Measurements from ENCODE around the gene SEC61A2.

SEC61A2 gene

GRCh38 chr10:12150163-12150562, 20.7 kb downstream of the SEC61A2 start:
- Histone ChIP-seq H3K4me1 (no peaks in the 10 kb centered on the region), H3K27me3 (no peaks in the 10 kb centered on the region), H3K4me3 (ENCODE audit: low read depth, low read length) (no peak overlapping the region), H3K9me3 (no peaks in the 10 kb centered on the region), H3K36me3 (no peaks in the 10 kb centered on the region)
- TF ChIP-seq CTCF (IDR thresholded peaks at IDR 0.05; ENCODE audit: low read depth, low read length): no peak
- DNase-seq: no peak

- TF ChIP-seq CTCF (IDR thresholded peaks at IDR 0.05; ENCODE audit: low read depth, low read length): no peak
- Histone ChIP-seq H3K9me3 (no peaks in the 10 kb centered on the region), H3K4me3 (ENCODE audit: low read depth, low read length) (no peak overlapping the region), H3K36me3 (no peaks in the 10 kb centered on the region), H3K4me1 (no peaks in the 10 kb centered on the region), H3K27me3 (no peaks in the 10 kb centered on the region)
- DNase-seq: no peak
Observed at GRCh38 chr10:12154516-12154915, 25.0 kb downstream of the SEC61A2 start.

GRCh38 chr10:12156367-12157123, 27.1 kb downstream of the SEC61A2 start:
- Histone ChIP-seq H3K9me3 (no peaks in the 10 kb centered on the region), H3K4me3 (ENCODE audit: low read depth, low read length) (no peak overlapping the region), H3K4me1 (no peaks in the 10 kb centered on the region), H3K27me3 (no peaks in the 10 kb centered on the region), H3K36me3 (no peaks in the 10 kb centered on the region)
- DNase-seq: no peak
- no peak for TF ChIP-seq CTCF (IDR thresholded peaks at IDR 0.05; ENCODE audit: low read depth, low read length)

GRCh38 chr10:12158111-12158510, 28.6 kb downstream of the SEC61A2 start:
- Histone ChIP-seq H3K27me3 (no peaks in the 10 kb centered on the region), H3K4me3 (ENCODE audit: low read depth, low read length) (no peak overlapping the region), H3K9me3 (no peaks in the 10 kb centered on the region), H3K36me3 (no peaks in the 10 kb centered on the region), H3K4me1 (no peaks in the 10 kb centered on the region)
- no peak for TF ChIP-seq CTCF (IDR thresholded peaks at IDR 0.05; ENCODE audit: low read depth, low read length)
- DNase-seq: no peak

- Histone ChIP-seq H3K36me3 (no peaks in the 10 kb centered on the region; the same call in none of the 2 replicates), H3K4me1 (no peaks in the 10 kb centered on the region; the same call in 1 of the 2 replicates), H3K4me3 (ENCODE audit: low read depth, low read length) (no peak overlapping the region), H3K27me3 (no peaks in the 10 kb centered on the region), H3K9me3 (no peaks in the 10 kb centered on the region)
- DNase-seq: no peak
- TF ChIP-seq CTCF (IDR thresholded peaks at IDR 0.05; ENCODE audit: low read depth, low read length): no peak
Observed at GRCh38 chr10:12160664-12161063, 31.2 kb downstream of the SEC61A2 start.

GRCh38 chr10:12162927-12163326, 33.5 kb downstream of the SEC61A2 start:
- peaks cover 9% of the 10 kb centered on the region for H3K36me3 ChIP-seq

More at GRCh38 chr10:12162927-12163326, 33.5 kb downstream of the SEC61A2 start:
- H3K9me3 ChIP-seq: no peaks in the 10 kb centered on the region
- H3K4me3 ChIP-seq (ENCODE audit: low read depth, low read length): no peak overlapping the region
- H3K4me1 ChIP-seq: peaks cover 5% of the 10 kb centered on the region
- H3K27me3 ChIP-seq: no peaks in the 10 kb centered on the region; the same call in 1 of the 2 replicates
- no peak for TF ChIP-seq CTCF (IDR thresholded peaks at IDR 0.05; ENCODE audit: low read depth, low read length)
- no peak for DNase-seq
